GM19438 (cell line): ENCODE measurements around the gene ANKS1B.

Experiments
- ATAC-seq: cut with Tn5 transposase; IDR thresholded peaks from one replicate; pipeline ENCODE4 v1.9.1; 2021; ENCODE audit warnings: low read depth; ENCODE audit not compliant: unreplicated experiment

Gene ANKS1B

GRCh38 chr12:99108924-99109323 lies 875.8 kb downstream of the ANKS1B start:
- no peak for ATAC-seq

GRCh38 chr12:99099786-99100185 lies 885.0 kb downstream of the ANKS1B start:
- no peak for ATAC-seq

- no peak for ATAC-seq
Observed at GRCh38 chr12:99097171-99097570, 887.6 kb downstream of the ANKS1B start.

- ATAC-seq: no peak
Observed at GRCh38 chr12:99093166-99093565, 891.6 kb downstream of the ANKS1B start.

GRCh38 chr12:99092100-99092851 lies 892.5 kb downstream of the ANKS1B start:
- no peak for ATAC-seq

GRCh38 chr12:99087278-99087677 lies 897.5 kb downstream of the ANKS1B start:
- ATAC-seq: no peak

GRCh38 chr12:99079811-99080210 lies 904.9 kb downstream of the ANKS1B start:
- ATAC-seq: no peak

- no peak for ATAC-seq
Observed at GRCh38 chr12:99068993-99069747, 915.6 kb downstream of the ANKS1B start.

- ATAC-seq: no peak
Observed at GRCh38 chr12:99067171-99067785, 917.5 kb downstream of the ANKS1B start.

- no peak for ATAC-seq
Observed at GRCh38 chr12:99066726-99067125, 918.0 kb downstream of the ANKS1B start.

GRCh38 chr12:99063182-99063581 lies 921.6 kb downstream of the ANKS1B start:
- no peak for ATAC-seq

- ATAC-seq: no peak
Observed at GRCh38 chr12:99059824-99060511, 924.8 kb downstream of the ANKS1B start.

- no peak for ATAC-seq
Observed at GRCh38 chr12:99057670-99058069, 927.1 kb downstream of the ANKS1B start.

- no peak for ATAC-seq
Observed at GRCh38 chr12:99056186-99056585, 928.5 kb downstream of the ANKS1B start.

- no peak for ATAC-seq
Observed at GRCh38 chr12:99055299-99055698, 929.4 kb downstream of the ANKS1B start.

- no peak for ATAC-seq
Observed at GRCh38 chr12:99054601-99055128, 930.1 kb downstream of the ANKS1B start.

- ATAC-seq: no peak
Observed at GRCh38 chr12:99053616-99054362, 930.9 kb downstream of the ANKS1B start.

- no peak for ATAC-seq
Observed at GRCh38 chr12:99049774-99050173, 935.0 kb downstream of the ANKS1B start.

GRCh38 chr12:99045158-99045557 lies 939.6 kb downstream of the ANKS1B start:
- ATAC-seq: no peak

GRCh38 chr12:99043319-99043914 lies 941.3 kb downstream of the ANKS1B start:
- ATAC-seq: no peak
